ENCODE data around the gene NFATC2IP.

NFATC2IP gene

GRCh38 chr16:28985211-28986041, 34.7 kb downstream of the NFATC2IP start:
- TF ChIP-seq CTCF (IDR thresholded peaks at IDR 0.05), result no peak

GRCh38 chr16:28986046-28986445, 35.3 kb downstream of the NFATC2IP start:
- TF ChIP-seq CTCF (IDR thresholded peaks at IDR 0.05), result no peak

GRCh38 chr16:28986492-28986891, 35.8 kb downstream of the NFATC2IP start:
- TF ChIP-seq CTCF (IDR thresholded peaks at IDR 0.05), result no peak

- no peak for TF ChIP-seq CTCF (IDR thresholded peaks at IDR 0.05)
These were observed 36.6 kb downstream of the NFATC2IP start for GRCh38 chr16:28987170-28987853.

- TF ChIP-seq CTCF (IDR thresholded peaks at IDR 0.05), result no peak
These were observed 38.6 kb downstream of the NFATC2IP start for GRCh38 chr16:28989363-28989762.

- TF ChIP-seq CTCF (IDR thresholded peaks at IDR 0.05), result no peak
These were observed 39.8 kb downstream of the NFATC2IP start for GRCh38 chr16:28990375-28991040.

- TF ChIP-seq CTCF (IDR thresholded peaks at IDR 0.05), result no peak
These were observed 41.0 kb downstream of the NFATC2IP start for GRCh38 chr16:28991687-28992086.

All from LNCAP (cell line).